ENCODE results near the gene EVI5L.

The EVI5L gene

DNA sequence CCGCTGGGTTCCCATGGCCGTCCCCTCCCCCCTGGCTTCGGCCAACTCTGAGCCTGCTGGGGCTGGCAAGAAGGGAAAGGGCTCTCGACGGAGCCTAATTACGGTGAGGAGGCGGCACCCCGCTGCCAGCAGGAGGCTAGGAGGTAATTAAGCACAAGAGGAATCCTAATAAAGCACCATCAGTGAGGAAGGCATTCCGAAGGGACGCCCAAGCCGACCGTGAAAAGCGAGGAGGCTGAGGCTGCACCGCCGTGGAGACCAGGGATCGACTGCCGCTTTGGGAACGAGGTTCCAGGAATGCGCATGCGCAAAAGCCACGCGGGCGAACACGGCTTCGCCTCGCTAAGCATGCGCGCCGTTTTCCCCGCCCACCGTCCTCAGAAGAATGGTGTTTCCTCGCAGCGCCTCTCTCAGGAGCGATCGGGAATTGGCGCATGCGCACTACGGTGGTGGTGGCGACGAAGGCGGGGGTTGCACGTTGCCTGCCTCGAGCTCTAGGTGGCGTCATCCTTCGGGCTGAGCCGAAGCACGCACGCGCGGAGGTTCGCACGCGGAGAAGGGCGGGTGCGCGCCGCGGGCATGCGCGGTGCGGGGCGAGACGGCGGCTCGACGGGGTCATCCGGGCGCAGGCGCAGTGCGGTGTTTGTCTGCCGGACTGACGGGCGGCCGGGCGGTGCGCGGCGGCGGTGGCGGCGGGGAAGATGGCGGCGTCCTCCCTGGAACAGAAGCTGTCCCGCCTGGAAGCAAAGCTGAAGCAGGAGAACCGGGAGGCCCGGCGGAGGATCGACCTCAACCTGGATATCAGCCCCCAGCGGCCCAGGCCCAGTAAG is 73.4 kb downstream of the EVI5L start, which contains the start of gene MAP2K7:
Gene MAP2K7 (plus strand): TSS at position 634 of the 830 bp plus-strand sequence. CDS start 68 bp downstream, at position 702.
- peak; percentile 100 for DNase-seq

DNA sequence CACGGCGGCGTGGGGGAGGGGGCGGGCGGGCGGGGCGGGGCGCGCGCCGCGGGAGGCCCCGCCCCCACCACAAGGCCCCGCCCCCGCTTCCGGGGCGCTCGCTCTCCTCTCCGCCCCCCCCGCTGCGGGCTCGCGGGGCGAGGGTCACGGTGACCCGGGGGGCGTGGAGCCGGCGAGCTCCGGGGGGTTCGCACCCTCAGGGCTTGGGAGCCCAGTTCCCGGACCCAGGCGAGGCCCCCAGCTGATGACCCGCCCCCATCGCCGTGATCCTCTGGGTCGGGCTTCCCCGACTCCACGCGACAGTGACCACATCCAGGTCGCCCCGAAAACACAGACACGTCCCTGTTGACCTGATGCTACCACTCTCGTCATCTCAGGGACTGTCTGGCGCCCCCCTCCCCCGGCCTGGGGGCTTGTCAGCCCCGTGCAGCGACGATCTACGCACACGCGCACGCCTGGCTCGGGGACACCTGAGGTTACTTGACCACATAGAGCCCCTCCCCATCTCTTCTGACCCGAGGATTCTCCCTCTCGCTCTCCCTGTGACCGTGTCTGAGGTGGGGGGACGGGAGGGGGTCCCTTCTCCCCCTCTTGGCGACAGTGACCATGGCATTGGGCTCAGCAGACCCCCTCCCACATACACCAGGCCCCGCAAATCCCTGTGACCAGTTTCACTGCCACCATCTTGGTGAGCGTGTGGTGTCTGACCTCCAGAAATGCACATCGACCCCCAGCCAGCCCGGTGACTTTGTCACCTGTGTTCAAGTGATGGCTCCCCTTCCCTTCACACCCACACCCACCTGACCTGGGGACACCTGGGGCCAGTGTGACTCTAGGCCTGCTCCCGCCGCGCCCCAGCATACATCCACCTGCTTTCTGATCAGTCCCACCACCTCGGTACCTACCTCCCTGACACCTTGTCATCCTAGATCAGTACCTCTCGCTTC is 74.3 kb downstream of the EVI5L start:
- peak; percentile 63 for DNase-seq

DNA sequence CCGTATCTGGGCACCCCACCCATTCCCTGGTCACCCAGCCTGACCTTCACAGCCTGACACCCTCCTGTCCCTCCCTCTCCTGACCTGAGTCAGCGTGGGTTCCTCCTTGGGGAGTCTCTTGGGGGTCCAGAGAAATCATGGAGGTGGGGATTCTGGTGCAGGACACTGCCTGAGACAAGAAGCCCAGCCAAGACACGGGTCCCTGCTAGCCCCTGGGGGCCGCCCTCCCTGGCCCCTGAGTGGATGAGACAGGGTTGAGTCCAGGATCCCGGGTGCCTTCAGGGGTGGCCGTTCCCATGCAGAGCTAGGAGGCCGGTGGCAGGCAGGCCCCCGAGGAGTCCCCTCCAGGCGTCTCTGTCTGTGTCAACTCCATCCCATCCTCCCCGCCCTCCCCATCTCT is 75.2 kb downstream of the EVI5L start:
- no peak for DNase-seq

DNA sequence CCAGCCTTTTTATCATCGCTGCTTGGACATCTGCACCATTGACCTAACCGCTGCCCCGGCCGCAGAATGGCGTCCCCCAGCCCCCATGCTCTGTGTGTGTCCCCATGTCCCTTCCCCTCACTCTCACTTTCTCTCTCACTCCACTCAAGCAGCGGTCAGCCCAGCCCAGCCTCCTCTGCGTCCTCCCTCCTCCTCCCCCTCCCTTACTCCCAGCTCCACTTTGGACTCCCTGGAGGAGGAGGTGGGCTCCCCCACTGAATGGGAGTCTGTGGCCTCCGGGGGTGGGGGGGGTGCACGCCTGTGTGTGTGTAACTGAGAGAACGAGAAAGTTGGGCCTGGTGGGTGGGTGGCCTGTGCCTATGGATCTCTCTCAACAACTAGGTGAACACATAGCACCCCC is 75.8 kb downstream of the EVI5L start:
- DNase-seq: no peak

DNA sequence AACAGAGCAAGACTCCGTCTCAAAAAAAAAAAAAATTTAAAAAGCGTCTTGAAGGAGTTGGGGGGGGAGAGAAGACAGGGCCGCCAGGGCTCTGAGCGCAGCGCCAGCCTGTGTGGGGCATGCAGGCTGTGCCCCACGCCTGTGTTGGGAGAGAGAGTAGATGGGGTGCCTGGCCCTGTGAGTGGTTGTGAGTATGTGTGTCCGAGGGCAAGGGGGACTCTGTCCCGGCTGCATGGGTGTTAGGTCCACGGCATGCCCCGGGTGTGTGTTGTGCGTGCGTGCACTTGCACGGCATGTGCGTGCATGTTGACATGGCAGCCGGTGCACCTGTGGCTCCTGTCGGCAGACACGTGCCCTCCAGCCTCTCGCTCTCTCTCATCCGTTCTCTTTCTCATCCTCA is 77.1 kb downstream of the EVI5L start:
- no peak for DNase-seq

DNA sequence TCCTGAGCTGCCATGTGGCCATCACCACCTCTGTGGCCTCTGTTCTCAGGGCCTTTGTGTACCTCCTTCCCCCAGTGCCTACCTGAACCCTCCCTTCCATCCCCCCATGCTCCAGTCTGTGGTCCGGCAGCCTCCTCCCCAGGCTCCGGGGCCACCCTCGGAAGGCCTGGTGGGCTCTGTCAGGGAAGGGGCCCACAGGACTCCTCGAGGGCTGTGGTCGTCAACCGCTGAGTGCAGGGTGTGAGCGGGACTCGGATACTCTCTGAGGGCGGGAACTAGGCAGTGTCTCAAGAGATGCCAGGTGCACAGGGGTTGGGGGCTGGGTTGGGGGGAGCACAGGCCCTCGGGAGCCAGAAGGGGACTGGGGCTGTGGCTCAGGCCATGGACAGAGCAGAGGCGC is 77.5 kb downstream of the EVI5L start:
- DNase-seq: no peak

DNA sequence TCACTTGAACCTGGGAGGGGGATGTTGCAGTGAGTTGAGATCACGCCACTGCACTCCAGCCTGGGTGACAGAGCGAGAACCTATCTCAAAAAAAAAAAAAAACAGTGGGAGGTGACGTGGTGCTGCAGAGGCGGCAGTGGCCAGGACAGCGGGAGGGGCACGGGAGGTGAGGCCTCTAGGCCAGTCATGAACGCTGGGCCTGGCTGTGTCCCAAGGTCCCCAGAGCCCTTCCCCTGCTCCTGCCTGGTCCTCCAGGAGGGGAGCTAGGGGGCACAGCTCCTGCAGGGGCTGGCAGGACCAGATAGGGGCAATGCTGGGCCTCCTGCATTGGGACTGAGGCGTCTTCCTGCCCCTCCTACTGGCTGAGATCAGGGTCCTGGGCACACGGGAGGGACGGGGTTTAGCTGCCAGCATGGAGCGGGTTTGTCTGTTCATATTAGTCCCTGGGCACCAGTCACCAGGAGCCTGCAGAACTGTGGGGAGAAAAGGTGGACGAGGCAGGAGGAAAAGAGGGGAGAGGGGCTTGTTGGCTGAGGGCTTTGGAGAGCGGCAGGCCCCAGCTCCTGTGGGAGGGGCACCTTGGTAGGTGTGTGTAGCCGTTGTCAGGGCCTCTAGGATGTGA is 78.2 kb downstream of the EVI5L start:
- no peak for DNase-seq

DNA sequence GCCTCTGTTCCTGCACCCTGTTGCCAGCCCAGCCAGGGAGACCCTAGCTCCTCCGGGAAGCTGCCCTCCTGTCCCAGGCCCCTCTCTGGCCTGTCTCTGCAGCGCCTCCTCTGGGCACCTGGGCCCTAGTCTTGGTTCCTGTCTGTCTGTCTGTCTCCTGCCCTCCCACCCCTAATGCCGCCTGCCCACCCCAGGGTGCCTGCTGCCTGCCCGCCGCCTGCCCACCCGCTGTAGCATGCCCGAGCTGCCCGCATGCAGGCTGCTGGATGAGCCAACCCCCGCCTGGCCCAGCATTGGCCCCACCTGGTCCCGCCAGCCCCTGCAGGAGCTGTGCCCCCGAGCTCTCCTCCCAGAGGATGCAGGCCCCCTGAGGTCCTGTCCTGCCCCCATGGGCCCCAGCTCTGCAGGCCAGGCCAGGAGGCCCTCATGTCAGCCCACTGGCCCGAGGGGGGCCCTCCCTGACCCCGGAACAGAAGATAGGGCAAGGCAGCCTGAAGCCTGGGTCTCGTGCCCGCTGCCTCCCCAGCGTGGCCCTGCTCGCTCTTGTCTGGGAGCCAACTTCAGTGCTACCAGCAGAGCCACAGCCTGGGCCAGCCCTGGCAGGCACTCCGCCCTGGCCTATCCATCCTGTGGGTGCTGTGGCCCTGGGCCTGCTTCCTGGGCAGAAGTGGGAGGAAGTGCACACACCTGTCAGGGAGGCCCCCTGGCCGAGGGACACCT is 78.9 kb downstream of the EVI5L start:
- DNase-seq: no peak

DNA sequence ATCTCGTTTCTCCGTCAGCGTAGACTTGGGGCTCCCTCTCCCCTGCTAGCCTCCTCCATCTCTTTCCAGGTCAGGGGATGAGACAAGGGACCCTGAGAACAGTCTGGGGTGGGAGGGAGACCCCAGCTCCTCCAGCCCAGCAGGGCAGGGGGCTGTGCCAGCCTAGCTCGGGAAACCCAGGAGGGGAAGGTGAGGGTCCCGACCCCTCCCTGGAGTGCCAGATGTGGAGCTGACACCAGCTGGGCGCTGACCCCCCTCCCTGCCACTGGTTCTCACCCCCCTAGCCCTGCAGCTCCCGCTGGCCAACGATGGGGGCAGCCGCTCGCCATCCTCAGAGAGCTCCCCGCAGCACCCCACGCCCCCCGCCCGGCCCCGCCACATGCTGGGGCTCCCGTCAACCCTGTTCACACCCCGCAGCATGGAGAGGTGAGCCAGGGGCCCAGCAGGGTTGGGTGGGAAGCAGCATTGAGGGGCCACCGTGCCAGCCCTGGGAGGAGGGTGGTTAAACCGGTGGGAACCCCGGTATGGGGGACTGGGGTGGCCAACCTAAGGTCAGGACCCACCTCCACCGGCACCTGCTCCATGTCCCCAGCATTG is 79.6 kb downstream of the EVI5L start:
- no peak for DNase-seq

DNA sequence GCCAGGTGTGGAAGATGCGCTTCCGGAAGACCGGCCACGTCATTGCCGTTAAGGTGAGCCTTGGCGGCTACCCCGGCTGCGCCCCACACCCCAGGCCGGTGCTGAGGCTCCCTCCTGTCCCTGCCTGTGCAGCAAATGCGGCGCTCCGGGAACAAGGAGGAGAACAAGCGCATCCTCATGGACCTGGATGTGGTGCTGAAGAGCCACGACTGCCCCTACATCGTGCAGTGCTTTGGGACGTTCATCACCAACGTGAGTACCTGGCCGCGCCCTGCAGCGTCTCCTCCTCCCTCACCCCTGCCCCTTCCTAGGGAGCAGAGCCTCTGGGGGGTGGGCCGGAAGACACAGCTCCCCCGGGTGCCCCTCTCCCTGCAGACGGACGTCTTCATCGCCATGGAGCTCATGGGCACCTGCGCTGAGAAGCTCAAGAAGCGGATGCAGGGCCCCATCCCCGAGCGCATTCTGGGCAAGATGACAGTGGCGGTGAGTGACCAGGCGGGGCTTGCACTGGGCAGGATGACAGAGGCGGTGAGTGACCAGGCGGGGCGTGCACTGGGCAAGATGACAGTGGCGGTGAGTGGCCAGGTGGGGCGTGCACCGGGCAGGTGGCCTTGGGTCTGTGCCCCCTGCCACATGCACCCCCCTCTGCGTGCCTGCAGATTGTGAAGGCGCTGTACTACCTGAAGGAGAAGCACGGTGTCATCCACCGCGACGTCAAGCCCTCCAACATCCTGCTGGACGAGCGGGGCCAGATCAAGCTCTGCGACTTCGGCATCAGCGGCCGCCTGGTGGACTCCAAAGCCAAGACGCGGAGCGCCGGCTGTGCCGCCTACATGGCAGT is 80.5 kb downstream of the EVI5L start:
- no peak for DNase-seq

DNA sequence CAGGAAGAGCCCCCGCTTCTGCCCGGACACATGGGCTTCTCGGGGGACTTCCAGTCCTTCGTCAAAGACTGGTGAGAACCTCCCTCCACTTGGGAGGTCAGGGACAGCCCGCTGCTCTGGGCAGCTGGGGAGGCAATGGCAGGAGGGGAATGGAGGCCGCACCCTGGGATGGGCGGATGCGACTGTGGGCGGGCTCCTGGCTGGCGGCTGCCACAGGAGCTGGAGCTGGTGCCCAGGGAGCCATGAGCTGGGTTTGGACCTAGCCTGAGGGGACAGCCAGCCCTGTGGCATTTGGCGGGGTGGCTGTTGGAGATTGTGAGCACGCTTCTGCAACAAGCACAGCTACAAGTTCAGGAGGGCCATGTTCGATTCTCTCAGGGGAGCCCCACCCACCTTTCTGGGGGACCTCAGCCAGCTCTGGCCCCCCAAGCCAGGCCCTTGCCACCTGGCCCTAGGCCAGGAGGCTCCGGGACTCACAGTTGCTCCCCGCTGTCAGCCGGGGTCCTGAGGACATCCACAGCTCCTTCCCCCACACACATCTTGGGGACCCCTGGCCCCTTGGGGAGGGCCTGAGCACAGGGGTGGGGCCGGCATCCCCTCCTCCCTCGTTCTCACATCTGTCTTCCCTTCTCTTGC is 81.6 kb downstream of the EVI5L start:
- no peak for DNase-seq

DNA sequence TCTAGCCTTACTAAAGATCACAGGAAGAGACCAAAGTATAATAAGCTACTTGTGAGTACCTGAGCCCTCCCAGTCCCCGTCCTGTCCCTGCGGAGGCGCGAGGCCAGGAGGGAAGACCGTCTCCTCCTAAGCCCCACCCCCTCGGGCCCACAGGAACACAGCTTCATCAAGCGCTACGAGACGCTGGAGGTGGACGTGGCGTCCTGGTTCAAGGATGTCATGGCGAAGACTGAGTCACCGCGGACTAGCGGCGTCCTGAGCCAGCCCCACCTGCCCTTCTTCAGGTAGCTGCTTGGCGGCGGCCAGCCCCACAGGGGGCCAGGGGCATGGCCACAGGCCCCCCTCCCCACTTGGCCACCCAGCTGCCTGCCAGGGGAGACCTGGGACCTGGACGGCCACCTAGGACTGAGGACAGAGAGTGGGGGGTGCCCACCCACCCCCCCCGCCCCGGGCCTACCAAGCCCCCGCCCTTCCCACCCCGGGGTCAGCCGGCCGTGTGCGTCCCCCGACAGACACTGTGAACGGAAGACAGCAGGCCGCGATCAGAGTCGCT is 82.2 kb downstream of the EVI5L start:
- no peak for DNase-seq

DNA sequence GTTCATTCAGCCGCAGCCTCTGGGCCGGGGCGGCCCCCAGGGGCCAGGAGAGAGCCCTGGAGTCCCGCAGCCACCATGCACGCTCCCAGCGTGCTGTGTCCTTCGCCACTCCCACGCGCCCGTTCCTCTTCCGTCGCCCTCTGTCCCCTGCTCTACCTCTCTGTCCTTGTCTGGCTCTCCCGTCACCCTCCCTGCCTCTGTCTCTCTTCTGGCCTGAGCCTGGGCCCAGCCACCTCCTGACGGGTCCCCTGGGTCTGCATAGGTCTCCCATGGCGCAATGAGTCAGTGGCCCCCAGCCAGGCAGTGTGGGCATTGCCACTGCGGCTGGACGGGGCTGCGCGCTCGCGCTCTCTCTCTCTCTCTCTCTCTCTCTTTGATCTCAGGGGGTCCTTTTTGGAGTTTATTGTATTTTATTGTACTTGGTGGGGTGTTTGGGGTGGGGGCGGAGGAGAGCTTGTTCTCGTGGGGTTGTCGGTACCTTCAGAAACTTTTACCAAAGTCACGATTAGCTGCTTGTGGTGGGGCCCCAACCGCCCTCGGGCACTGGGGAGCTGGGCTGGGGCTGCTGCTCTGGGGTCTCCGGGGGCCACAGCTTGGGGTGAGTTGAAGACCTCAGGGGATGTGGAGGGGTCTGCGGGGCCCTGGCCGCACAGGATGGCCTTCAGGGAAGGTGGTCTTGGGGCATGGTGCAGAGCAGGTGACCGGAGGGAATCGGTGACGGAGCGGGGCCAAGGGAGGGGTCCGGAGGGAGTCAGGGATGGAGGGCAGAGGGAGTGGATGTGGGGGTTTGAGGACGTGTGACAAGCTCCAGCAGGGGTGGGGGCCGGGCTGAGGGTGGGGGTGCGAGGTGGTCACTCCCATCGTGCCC is 82.9 kb downstream of the EVI5L start:
- DNase-seq: no peak

DNA sequence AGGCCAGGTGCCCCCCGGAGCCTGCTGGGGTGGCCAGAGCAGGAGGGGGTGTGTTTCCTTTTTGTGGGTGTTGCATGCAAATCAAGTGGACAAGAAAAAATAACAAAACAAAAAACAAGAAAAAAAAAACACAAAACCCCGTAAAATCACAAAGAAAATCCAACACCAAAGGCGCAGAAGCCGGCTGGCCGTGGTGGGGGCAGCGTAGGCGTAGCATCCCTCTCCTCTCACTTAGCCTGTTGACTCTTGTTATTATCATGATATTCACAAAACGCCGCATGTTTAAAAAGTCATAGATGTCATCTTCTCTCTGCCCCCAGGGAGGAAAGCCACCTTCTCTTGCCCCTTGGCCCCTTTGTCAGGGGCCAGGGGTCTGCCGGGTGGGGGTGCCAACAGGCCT is 83.6 kb downstream of the EVI5L start:
- no peak for DNase-seq

DNA sequence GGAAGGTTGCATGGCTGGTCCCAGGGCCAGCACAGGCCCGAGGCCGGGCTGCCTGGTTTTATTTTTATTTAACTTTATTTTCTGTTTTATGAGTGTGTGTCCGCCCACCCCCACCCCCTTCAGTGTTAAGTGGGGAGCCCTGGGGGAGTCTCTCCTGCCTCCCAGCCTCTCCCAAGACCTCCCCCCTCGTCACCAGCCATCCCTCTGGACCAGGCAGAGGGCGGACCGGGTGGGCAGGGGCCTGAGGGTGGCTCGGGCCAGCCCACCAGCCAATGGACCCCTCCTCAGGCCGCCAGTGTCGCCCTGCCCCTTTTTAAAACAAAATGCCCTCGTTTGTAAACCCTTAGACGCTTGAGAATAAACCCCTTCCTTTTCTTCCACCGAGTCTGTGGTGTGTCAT is 84.1 kb downstream of the EVI5L start:
- DNase-seq: no peak

All from CD4-positive, alpha-beta T cell treated with Interleukin-6 for 4 hours (primary cell).